Tibial nerve (tissue), 4 donors: ENCODE measurements around the gene CCDC185. TPM values are rescaled to one million over a fixed set of nuclear protein-coding genes. Genes with fewer than 3 reads are reported as not detected.

ENCODE experiments used
- DNase-seq, 2 donors: peaks; one replicate each; pipeline ENCODE4 v3.0.0-alpha.2; 2019; ENCODE audit warnings: low spot score in 2 of 2
- H3K27ac ChIP-seq, 4 donors: fragments of 200-600 bp; sonication (generic) in 3 of 4; one replicate each; pipeline ENCODE4 v1.5.1; 2017 to 2019; ENCODE audit warnings: mild to moderate bottlenecking in 1 of 4
- H3K27me3 ChIP-seq, 2 donors: fragments of 200-600 bp; sonication (generic) in 1 of 2; one replicate each; pipeline versions ENCODE4 v1.5.1 to v1.6.0; 2017 to 2019
- H3K36me3 ChIP-seq, 3 donors: fragments of 200-600 bp; sonication (generic); one replicate each; pipeline ENCODE4 v1.5.1; 2018 to 2019
- H3K4me1 ChIP-seq, 4 donors: fragments of 200-600 bp; sonication (generic) in 3 of 4; one replicate each; pipeline ENCODE4 v1.5.1; 2017 to 2019
- H3K4me3 ChIP-seq, 4 donors: fragments of 200-600 bp; sonication (generic) in 3 of 4; one replicate each; pipeline ENCODE4 v1.5.1; 2017 to 2019; ENCODE audit warnings: mild to moderate bottlenecking in 1 of 4, moderate library complexity in 1 of 4
- H3K9me3 ChIP-seq, 4 donors: fragments of 200-600 bp; sonication (generic) in 3 of 4; one replicate each; pipeline ENCODE4 v1.5.1; 2017 to 2019
- EP300 ChIP-seq, 2 donors: sonication (generic); formaldehyde crosslinking; IDR thresholded peaks; one replicate each; pipeline ENCODE4 v1.6.1; 2017; ENCODE audit warnings: antibody characterized with exemption in 2 of 2, mild to moderate bottlenecking in 1 of 2
- POLR2A ChIP-seq, 2 donors: fragments of 450-650 bp; IDR thresholded peaks; one replicate each; pipeline ENCODE4 v1.6.1; 2017; ENCODE audit warnings: antibody characterized with exemption in 2 of 2, mild to moderate bottlenecking in 2 of 2, moderate library complexity in 2 of 2
- WGBS, 2 donors: methylation state at CpG; one replicate each; pipeline ENCODE4 v1.1.5; 2018; 5-methylcytosine and 5-hydroxymethylcytosine counted together
- total RNA-seq, 4 donors: library from RNA; depleted of rRNA; stranded (reverse); fragments of >200 nt; gene quantifications; one replicate each; pipeline ENCODE4 v1.1.0, GENCODE V29; 2016
- TF ChIP-seq, protein P1 (sequence below), 5 experiments: fragments of 200-600 bp in 3 of 5; fragments of 450-650 bp in 2 of 5; sonication (generic) in 3 of 5; IDR thresholded peaks; one replicate each; pipeline ENCODE4 v1.5.1; 2016 to 2019; ENCODE audit warnings: antibody characterized with exemption in 5 of 5, mild to moderate bottlenecking in 3 of 5, moderate library complexity in 2 of 5

The CCDC185 gene
- total RNA-seq, 4 donors from 2014 or later = not detected

DNA sequence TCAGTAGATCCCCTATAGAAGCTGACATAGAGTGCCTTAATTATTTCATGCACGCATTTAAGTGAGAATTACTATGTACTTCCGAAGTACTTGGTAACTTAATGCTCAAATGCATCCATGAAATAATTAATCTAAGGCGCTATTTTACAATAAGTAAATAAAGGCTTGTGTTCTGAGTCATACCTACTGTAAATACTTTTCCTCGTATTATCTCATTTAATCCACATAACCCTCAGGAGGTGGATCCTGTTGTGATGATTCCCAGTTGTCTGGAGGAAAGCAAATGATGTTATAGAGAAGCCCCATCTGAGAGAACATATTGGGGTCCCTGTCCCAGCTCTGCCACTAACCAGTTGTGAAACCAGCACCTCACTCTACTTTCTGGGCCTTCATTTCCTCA lies 45.6 kb upstream of the CCDC185 start:
- Histone ChIP-seq H3K4me3 (no peak overlapping the region), H3K27me3 (peaks cover 0 to 15% of the 10 kb centered on the region in 2 donors), H3K4me1 (peaks cover 0 to 14% (median 0%) of the 10 kb centered on the region in 4 donors), H3K36me3 (no peaks in the 10 kb centered on the region), H3K27ac (no peak overlapping the region), H3K9me3 (no peaks in the 10 kb centered on the region)
- TF ChIP-seq EP300 (IDR thresholded peaks at IDR 0.05) = no peak
- TF ChIP-seq, protein P1, sequence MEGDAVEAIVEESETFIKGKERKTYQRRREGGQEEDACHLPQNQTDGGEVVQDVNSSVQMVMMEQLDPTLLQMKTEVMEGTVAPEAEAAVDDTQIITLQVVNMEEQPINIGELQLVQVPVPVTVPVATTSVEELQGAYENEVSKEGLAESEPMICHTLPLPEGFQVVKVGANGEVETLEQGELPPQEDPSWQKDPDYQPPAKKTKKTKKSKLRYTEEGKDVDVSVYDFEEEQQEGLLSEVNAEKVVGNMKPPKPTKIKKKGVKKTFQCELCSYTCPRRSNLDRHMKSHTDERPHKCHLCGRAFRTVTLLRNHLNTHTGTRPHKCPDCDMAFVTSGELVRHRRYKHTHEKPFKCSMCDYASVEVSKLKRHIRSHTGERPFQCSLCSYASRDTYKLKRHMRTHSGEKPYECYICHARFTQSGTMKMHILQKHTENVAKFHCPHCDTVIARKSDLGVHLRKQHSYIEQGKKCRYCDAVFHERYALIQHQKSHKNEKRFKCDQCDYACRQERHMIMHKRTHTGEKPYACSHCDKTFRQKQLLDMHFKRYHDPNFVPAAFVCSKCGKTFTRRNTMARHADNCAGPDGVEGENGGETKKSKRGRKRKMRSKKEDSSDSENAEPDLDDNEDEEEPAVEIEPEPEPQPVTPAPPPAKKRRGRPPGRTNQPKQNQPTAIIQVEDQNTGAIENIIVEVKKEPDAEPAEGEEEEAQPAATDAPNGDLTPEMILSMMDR (IDR thresholded peaks at IDR 0.05) = no peak
- TF ChIP-seq POLR2A (IDR thresholded peaks at IDR 0.05) = no peak
- WGBS, 2 donors = 92 to 98% methylated on average over 4 of the region's 4 CpGs
- DNase-seq = no peak

GRCh38 chr1:223348439-223348838 lies 44.8 kb upstream of the CCDC185 start:
- Histone ChIP-seq H3K36me3 (no peaks in the 10 kb centered on the region), H3K27me3 (peaks cover 0 to 24% of the 10 kb centered on the region in 2 donors), H3K9me3 (no peaks in the 10 kb centered on the region), H3K4me3 (no peak overlapping the region), H3K27ac (no peak overlapping the region), H3K4me1 (peaks cover 0 to 14% (median 0%) of the 10 kb centered on the region in 4 donors)
- TF ChIP-seq POLR2A (IDR thresholded peaks at IDR 0.05) (no peak), EP300 (IDR thresholded peaks at IDR 0.05) (no peak)
- TF ChIP-seq, protein P1 (IDR thresholded peaks at IDR 0.05) = no peak
- WGBS, 2 donors = 68 to 72% methylated on average over 2 of the region's 2 CpGs
- no peak for DNase-seq

- 93% methylated on average over 3 of the region's 3 CpGs for WGBS, 2 donors
- Histone ChIP-seq H3K4me1 (peaks cover 0 to 7% (median 0%) of the 10 kb centered on the region in 4 donors), H3K9me3 (no peaks in the 10 kb centered on the region), H3K27me3 (peaks cover 0 to 29% of the 10 kb centered on the region in 2 donors), H3K36me3 (no peaks in the 10 kb centered on the region), H3K4me3 (no peak overlapping the region), H3K27ac (no peak overlapping the region)
- TF ChIP-seq POLR2A (IDR thresholded peaks at IDR 0.05) (no peak), EP300 (IDR thresholded peaks at IDR 0.05) (no peak)
- TF ChIP-seq, protein P1 (IDR thresholded peaks at IDR 0.05) = no peak
- no peak for DNase-seq
Measured at GRCh38 chr1:223349241-223349640, 44.0 kb upstream of the CCDC185 start.

DNA sequence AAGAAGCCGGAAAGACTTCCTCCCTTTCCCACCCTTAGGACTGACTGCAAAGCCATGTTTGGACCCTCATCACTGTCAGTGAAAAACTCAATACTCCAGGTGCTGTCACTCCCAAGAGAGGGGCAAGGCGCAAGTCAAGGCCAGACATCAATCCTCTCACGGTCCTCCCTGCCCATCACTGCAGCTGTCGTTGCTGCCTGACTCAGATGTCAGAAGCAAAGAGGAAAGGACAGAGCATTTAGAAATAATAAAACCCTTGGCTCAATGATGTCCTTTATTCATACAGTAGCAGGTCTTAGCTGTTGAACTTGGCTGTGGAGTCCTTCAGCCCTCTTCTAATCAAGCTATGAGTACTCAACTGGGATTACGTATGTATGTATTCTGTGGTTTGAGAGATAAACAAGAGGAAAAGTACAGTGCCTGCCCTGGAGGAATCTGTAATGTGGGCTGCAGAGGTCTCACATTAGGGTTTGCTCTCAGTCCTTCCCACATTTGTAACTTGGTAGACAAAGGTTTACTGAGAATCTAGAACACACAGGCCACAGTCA lies 42.8 kb upstream of the CCDC185 start:
- no peak for TF ChIP-seq EP300 (IDR thresholded peaks at IDR 0.05)
- TF ChIP-seq POLR2A (IDR thresholded peaks at IDR 0.05) = no peak
- TF ChIP-seq, protein P1 (IDR thresholded peaks at IDR 0.05) = no peak
- Histone ChIP-seq H3K27ac (no peak overlapping the region), H3K36me3 (no peaks in the 10 kb centered on the region), H3K4me1 (no peaks in the 10 kb centered on the region), H3K4me3 (no peak overlapping the region), H3K9me3 (no peaks in the 10 kb centered on the region), H3K27me3 (peaks cover 0 to 29% of the 10 kb centered on the region in 2 donors)
- WGBS, 2 donors = 64 to 66% methylated on average over 5 of the region's 5 CpGs
- DNase-seq = no peak

DNA sequence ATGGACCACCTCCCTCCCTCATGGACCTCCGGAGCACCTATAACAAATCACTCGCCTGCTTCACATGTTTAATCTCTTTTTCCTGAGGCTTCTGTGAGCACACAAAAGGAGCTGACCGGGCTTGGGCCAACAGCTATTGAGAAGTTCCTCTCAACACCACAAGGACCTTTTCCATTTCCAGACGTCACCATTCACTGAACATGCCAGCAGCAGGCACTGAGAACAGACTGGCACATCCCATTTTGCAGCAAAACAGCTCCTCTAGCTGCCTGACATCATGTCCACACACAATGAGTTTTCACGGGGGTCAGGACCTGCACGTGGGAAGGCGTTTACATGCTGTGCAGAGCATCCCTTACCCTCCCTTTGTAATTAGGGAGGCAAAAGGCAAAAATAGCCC lies 40.3 kb upstream of the CCDC185 start:
- H3K27ac ChIP-seq = no peak overlapping the region
- WGBS, 2 donors = 59 to 61% methylated on average over 7 of the region's 7 CpGs
- H3K36me3 ChIP-seq = no peaks in the 10 kb centered on the region
- no peaks in the 10 kb centered on the region for H3K9me3 ChIP-seq
- H3K27me3 ChIP-seq = peaks cover 0 to 29% of the 10 kb centered on the region in 2 donors
- no peaks in the 10 kb centered on the region for H3K4me1 ChIP-seq
- no peak for DNase-seq
- no peak for TF ChIP-seq EP300 (IDR thresholded peaks at IDR 0.05)
- TF ChIP-seq, protein P1 (IDR thresholded peaks at IDR 0.05) = no peak
- no peak for TF ChIP-seq POLR2A (IDR thresholded peaks at IDR 0.05)
- no peak overlapping the region for H3K4me3 ChIP-seq
